Left colon (tissue), 2 donors: Measurements from ENCODE around the gene MAEA. TPM values are rescaled to one million over a fixed set of nuclear protein-coding genes. Genes with fewer than 3 reads are reported as not detected.
A peak's percentile ranks its signal among the peaks of the same experiment; 100 is the strongest.
"Not testable (repeated sequence)": the region's sequence is repeated elsewhere in the genome, so short reads cannot be mapped to it uniquely, and the experiment has no call there.

ENCODE experiments used
- ATAC-seq: fragments of 200-7000 bp; cut with Tn5 transposase; one replicate; pipeline ENCODE4 v1.9.1; 2020; ENCODE audit warnings: mild to moderate bottlenecking, moderate library complexity
- DNase-seq, 2 donors: peaks; one replicate each; pipeline ENCODE4 v3.0.0-alpha.2; 2020
- intact Hi-C, 2 donors: fragments of 100-400 bp; cut with DNase I in 1 of 2; cut with micrococcal nuclease in 1 of 2; formaldehyde crosslinking; loops; one replicate each; pipeline versions ENCODE4 v1.11.2 to v1.14.0; 2022; cut with DNase I, micrococcal nuclease
- total RNA-seq, 2 donors: library from RNA; stranded (reverse); fragmentation: NEBNext Ultra II Directional; extraction: Animal tissue kit (Norgen Biotek cat#: 25700); gene quantifications; one replicate each; pipeline ENCODE4 v1.2.1, GENCODE V29; 2021
- donor health status: DM: no; HTN: no; CAD: no.
- donor health status: DM: yes; HTN: yes; CAD: no.

MAEA gene
- total RNA-seq, 2 donors from 2014 or later = 88.7 to 101 TPM

- DNase-seq (no peak), ATAC-seq (no peak)
- intact Hi-C loops = no loop called here
Measured at GRCh38 chr4:1365271-1366178, 75.8 kb downstream of the MAEA start.

DNA sequence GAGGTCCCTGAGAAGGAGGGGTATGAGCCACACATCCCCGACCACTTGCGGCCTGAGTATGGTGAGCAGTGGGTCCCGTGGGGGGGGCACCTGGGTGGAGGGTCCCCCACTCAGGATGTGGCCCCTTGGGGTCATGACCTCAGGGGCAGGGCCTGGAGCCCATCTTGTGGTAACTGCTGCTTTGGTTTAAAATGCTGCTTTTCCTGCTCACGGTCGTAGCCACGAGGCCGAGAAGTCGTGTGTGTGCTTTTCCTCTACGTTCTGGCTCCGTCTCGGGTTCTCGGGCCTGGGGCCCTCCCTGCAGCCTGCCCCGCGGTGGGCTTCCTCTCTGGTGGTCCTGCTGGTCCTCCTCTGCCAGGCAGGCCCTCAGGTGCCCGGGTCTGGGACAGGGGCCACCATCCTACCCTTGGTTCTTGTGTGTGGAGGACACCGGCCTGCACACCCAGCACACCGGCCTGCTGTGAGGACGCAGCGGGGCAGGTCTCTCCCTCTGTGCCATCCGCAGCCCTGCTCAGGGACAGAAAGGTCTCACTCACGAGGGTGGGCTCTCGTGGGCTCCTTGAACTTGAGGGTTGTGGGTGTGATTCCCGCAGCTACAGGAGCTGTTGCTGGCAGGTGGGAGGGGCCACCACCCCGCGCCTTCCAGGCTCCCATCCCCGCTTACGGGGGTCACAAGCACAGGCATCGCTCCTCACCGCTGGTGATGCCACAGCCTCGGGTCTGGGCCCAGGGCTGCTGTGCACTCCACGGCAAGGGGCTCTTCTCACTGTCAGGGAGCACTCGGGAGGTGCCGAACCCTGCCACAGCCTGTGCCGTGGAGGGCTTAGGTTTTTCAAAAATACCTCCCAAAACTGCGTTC is 76.9 kb downstream of the MAEA start:
- peak in 1 of 2 donors; percentile 1 for DNase-seq
- ATAC-seq = no peak
- intact Hi-C loops = no loop called here

DNA sequence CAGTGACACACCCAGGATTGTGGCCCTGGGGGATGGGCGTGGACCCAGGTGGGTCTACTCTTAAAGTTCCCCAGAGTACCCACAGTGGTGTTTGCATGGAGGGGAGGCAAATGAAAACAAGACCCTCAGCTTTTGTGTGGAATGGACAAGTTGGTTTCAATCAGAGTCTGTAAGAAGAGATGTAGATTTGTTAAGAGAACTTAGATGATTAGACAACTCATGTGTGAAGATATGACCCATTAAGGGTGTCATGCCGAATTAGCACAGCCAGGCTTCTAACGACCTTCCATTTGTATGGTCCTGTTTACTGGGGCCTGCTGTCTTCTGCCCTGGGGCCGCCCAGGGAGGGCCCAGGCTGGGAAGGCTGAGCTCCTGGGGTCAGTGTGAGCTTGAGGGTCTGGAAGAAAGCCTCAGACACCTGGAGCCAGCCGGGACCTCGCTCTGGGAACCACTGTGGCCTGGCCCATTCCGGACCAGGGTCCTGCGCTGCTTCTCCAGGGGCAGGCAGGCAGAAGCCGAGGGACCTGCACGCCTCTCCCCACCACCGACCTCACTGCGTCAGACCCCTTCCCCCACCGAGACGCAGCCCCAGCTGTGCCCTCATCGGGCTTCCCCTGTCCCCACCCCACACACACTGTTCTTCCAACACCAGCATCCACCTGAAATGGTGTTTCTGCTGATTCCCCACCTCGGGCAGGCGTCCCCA is 77.7 kb downstream of the MAEA start:
- no peak for ATAC-seq
- intact Hi-C loops = no loop called here
- DNase-seq = peak in 1 of 2 donors; percentile 2

DNA sequence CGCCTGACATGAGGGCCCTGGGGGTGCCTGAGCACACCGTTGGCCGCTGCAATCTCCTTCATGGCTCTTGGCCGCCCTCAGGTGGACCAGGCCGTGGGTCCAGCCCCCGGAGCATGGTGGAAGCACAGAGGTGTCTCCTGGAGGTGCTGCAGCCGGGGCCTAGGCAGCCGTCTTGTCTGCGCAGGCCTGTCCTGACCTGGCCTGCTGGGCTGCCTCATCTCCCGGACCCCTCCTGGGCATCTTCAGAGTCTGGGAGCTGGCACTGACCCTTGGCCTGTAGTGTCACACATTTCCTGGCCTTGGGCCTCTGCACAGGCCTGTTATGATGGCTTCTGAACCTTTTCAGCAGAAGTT is 78.2 kb downstream of the MAEA start:
- no peak for ATAC-seq
- DNase-seq = peak in 1 of 2 donors; percentile 2
- intact Hi-C loops = no loop called here

DNA sequence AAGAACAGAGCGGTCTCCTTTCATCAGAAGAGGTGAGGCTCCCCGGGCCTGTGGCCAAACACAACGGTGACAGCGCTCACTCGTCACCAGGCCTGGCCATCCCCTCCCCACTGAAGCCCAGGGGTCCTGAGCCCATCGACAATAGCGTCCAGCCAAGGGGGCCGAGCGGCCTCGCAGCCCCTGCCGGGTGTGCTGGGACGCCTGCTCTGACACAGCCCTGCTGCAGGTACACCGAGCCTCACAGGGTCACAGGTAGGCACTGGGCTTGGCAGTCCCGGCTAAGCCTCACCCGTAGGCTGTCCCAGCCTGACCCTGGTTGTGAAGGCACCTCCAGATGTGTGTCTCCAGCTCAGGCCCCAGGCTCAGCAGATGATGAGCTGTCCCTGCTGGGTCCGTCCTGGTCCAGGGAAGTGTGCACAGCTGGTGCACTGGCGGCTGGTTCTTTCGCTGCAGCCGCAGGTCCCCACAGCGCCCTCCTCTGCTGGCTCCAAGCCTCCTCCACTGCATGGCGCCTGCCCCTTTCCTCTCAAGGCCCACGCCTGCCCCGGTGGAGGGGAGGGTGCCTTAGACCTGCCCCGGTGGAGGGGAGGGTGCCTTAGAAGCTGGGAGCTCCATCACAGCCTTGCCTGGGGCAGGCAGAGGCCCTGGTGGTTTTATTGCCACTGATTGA is 78.9 kb downstream of the MAEA start:
- DNase-seq = peak; percentile 1 to 22
- intact Hi-C loops = no loop called here
- peak; percentile 11 for ATAC-seq

- intact Hi-C loops = no loop called here
- ATAC-seq (no peak), DNase-seq (no peak)
Measured at GRCh38 chr4:1369091-1369450, 79.4 kb downstream of the MAEA start.

- ATAC-seq (no peak), DNase-seq (peak; percentile 0 to 11)
- intact Hi-C loops = no loop called here
Measured at GRCh38 chr4:1369479-1370079, 79.9 kb downstream of the MAEA start.

GRCh38 chr4:1370321-1371124 is 80.8 kb downstream of the MAEA start:
- intact Hi-C loops = no loop called here
- DNase-seq = peak; percentile 2 to 21

DNA sequence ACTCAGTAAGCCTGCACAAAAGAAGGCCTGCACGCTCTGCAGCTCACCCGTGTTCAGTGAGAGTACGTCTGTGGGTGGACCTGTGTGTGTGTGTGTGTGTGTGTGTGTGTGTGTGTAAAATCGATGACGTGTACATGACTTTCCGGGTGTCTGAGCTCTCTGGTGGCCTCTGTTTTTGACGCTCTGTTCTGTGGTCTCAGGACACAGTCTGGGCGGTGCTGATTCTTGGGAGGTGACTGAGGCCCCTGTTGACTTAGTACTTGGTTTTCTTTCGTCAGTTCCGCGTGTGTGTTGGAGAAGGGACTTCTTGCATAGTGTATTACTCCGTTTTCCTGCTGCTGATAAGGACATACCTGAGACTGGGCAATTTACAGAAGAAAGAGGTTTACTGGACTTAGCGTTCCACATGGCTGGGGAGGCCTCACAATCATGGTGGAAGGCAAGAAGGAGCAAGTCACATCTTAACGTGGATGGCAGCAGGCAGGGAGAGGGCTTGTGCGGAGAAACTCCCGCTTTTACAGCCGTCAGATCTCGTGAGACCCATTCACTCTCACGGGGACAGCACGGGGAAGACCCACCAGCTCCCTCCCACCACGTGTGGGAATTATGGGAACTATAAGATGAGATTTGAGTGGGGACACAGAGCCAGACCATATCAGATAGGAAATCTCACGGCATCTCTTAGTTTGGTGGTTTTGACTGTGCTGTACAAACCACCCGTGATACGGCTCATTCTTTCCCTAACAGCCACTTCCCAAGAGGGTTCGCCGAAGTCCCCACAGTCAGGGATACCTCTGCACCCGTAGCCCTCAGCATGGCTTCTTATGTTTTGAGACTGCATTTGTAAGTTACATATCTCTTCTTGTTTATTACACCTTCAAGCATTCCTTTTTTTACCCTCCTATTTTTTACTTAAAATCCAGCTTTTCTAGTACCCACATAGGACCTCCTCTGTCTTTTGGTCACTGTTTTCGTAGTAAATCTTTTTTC is 81.8 kb downstream of the MAEA start:
- intact Hi-C loops = no loop called here
- ATAC-seq (no peak), DNase-seq (no peak)

More at GRCh38 chr4:1370321-1371124, 80.8 kb downstream of the MAEA start:
- ATAC-seq = no peak

GRCh38 chr4:1372576-1372975 is 82.9 kb downstream of the MAEA start:
- DNase-seq, intact Hi-C loops, ATAC-seq: not testable (repeated sequence)

GRCh38 chr4:1373892-1374705 is 84.4 kb downstream of the MAEA start:
- intact Hi-C loops = no loop called here
- peak; percentile 2 to 17 for DNase-seq

DNA sequence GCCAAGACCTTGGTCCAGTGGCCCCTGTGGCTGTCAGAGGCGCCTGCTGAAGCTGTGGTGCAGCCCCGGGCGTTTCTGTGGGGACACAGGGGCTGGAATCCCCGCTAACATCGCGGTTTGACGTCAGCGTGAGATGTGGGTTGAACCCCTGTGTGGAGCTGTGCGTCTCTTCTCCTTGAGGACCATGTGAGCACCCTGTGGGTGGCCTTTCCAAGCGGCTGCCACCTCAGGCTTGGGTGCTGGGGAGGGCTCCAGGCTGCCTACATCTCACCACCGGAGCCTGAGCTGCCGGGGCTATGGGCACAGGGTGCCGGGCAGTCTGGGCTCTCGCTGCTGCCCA is 85.0 kb downstream of the MAEA start:
- DNase-seq (peak in 1 of 2 donors; percentile 1), ATAC-seq (no peak)
- intact Hi-C loops = no loop called here

More at GRCh38 chr4:1373892-1374705, 84.4 kb downstream of the MAEA start:
- ATAC-seq = no peak

DNA sequence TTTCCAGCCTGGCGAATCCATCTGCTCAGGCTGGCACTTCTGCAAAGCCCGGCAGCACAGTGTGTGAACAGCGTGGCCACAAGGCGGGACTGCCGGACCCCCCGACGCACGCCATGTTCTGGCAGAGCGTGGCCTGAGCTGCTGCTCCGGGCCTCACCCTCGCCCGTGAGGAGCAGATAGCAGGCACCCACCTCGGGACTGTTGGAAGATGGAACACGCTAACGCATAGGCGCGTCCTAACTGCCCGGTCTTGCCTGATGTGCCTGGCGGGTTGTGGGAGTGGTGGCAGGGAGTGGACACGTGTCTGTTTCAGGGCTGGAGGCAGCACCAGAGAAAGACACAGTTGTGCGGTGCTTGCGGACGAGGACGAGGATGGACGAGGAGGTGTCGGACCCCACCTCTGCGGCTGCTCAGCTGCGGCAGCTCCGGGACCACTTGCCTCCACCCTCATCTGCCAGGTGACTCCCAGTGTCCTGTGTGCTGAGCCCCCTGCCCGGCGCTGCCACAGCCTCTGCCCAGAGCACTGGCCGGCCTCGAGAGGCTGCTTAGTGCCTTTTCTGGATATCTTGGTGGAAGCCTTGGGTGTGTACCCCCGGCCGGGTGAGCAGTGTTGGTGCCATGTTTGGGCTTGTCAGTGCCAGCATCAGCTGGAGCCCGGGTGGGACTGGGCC is 85.5 kb downstream of the MAEA start:
- peak in 1 of 2 donors; percentile 1 for DNase-seq
- intact Hi-C loops = no loop called here
- ATAC-seq = no peak

DNA sequence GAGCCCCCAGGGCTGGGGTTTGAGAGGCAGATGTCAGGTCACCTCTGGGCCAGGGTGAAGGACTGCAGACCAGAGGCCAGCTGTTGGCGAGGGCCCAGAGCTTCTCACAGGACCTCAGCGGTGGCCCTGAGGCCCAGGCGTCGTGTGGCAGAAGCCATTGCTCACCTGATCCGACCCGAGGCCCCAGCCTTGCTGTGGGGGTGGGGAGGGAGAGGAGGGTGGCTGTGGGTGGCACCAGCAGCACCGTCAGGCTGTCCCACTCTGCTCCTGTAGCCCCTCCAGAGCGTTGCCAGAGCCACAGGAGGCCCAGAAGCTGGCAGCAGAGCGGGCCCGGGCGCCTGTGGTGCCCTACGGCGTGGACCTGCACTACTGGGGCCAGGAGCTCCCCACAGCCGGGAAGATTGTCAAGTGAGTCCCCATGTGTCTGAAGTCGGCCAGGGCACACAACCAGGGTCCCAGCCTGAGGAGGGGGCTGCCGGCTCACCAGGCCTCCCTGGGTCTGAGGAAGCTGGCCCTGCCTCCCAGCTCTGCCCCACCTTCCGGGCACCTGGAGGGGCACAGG is 86.2 kb downstream of the MAEA start:
- intact Hi-C loops = no loop called here
- ATAC-seq (no peak), DNase-seq (peak; percentile 2 to 7)

DNA sequence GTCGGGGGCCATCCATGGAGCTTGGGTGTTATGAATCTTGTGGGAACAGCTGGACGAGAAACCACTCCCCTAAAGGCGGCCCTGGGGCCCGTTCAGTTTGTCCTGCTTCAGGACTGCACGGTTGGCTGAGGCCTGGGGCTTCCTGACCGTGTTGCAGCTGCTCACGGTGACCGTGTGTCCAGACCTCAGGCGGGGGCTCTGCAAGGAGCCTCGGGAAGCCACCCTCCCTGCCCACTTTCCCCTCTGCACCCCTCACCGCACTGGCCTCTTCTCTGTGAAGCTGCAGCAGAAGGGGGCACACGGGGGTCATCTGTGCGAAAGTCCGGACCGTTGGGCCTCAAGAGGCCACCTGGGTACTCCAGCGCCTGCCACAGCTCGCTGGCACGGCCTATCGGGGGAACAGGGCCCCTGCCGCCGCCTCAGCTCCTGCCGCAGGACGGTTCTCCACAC is 86.7 kb downstream of the MAEA start:
- intact Hi-C loops = no loop called here
- ATAC-seq (no peak), DNase-seq (peak; percentile 0 to 15)
